ENCODE measurements around the gene NCAPH2.
A peak's percentile ranks its signal among the peaks of the same experiment; 100 is the strongest.

The NCAPH2 gene

DNA sequence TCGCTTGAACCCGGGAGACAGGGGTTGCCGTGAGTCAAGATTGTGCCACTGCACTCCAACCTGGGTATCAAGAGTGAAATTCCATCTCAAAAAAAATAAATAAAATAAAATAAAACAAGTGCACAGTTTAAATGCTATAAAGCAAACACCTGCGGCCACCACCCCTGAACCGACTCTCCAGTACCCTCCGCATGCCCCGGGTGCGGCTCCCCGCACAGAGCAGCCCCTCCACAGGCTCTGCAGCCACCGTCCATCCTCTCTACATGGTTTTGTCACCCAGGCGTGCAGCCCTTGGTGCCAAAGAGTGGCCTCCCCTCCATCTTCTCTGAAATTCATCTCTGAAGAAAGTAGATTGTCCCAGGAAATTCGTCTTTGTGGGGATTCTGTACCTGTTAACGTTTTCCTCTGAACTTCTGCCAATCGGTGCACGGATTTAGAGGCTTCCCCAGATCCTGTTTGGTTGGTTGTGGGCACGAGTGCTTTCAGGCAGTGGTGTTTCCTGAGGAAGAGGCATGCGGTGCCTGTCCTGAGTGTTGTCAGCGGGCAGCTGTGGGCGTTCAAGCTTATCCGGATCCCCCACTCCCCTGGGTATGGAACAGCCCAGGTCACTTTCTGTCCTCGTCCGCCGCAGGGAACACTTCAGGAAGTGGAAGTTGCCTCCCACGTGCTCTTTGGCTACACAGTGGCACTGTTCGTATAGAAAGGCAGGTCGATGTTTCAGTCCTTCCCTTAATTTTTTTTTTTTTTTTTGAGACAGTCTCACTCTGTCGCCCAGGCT is 17.3 kb upstream of the NCAPH2 start:
- no peak for DNase-seq (ENCODE audit: low read depth in 2 of 2)

DNA sequence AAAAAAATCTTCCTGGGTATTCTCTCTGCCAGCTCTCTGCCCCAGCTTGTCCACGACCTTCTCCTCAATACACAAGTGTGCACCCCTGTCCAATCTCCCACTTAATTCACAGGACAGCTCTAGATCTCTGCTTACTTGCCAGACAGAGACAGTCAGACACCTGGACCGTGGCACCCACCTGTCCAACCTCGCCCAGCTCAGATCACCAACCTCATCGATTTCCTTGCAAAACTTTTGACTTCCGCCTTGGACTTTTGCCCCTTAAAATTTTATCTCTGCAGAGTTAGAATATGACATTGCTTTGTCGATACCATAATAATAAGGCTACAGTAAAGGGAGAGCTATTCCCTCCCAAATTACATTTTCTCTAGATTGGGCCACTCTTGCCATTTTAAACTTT is 10.9 kb upstream of the NCAPH2 start:
- no peak for DNase-seq (ENCODE audit: low read depth in 2 of 2)

DNA sequence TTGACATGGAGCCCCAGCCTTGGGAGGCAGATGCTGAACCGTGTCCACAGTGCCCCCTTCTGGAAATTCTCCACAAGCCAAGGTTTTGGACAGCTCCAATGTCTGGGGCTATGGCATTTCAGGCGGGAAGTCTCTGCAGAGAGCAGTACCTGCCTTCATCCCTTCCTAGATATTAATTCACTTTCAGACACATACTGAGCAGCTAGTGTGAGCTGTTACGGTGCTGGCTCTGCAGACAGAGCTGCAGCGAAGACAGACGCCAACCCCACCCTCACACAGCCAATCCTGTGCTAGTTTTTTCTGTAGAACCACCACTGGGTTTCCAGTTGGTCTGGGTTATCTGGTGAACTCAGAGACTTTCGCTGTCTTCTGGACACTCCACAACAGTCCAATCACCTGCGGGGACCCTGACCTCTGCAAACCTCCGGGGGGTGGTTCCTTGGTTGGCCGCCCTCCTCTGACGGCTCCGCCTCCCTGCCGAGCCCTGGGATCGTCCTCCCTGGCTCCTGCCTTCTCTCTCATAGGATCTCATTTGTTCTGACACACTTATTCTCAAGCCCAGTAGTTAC is 9.6 kb upstream of the NCAPH2 start:
- peak; percentile 51 to 58 for DNase-seq (ENCODE audit: low read depth in 2 of 2)

DNA sequence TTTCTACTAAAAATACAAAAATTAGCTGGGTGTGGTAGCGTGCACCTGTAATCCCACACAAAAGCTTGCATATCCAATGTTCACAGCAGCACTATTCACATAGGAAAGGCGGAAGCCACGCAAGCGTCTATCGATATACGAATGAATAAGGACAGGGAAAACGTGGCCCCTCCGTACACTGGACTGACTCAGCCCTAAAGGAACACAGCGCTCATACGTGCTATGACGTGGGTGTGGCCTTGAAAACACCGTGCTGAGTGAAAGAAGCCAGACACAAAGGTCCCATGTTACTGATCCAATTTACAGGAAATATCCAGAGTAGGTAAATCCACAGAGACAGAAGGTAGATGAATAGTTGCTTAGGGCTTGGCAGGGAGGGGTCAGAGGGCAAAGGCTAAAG is 7.6 kb upstream of the NCAPH2 start:
- DNase-seq (ENCODE audit: low read depth in 2 of 2), result no peak

DNA sequence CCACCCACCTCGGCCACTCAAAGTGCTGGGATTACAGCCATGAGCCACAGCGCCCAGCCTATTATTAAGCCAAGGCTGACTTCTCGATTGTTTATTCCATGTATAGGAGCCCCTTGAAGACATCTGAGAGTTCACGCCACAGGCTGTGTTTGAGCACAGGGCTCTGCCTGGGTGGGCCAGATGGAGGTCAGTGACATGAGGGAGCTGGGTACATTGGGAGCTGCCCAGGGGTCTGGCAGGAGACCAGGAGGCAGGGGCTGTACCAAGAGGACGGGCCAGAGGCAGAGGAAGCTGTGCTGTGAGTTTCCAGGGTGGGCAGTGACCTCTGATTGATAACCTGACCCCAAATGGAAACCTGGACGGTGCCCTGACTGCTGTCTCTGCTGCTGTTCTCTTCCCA is 5.9 kb upstream of the NCAPH2 start:
- DNase-seq (ENCODE audit: low read depth in 2 of 2), result no peak

DNA sequence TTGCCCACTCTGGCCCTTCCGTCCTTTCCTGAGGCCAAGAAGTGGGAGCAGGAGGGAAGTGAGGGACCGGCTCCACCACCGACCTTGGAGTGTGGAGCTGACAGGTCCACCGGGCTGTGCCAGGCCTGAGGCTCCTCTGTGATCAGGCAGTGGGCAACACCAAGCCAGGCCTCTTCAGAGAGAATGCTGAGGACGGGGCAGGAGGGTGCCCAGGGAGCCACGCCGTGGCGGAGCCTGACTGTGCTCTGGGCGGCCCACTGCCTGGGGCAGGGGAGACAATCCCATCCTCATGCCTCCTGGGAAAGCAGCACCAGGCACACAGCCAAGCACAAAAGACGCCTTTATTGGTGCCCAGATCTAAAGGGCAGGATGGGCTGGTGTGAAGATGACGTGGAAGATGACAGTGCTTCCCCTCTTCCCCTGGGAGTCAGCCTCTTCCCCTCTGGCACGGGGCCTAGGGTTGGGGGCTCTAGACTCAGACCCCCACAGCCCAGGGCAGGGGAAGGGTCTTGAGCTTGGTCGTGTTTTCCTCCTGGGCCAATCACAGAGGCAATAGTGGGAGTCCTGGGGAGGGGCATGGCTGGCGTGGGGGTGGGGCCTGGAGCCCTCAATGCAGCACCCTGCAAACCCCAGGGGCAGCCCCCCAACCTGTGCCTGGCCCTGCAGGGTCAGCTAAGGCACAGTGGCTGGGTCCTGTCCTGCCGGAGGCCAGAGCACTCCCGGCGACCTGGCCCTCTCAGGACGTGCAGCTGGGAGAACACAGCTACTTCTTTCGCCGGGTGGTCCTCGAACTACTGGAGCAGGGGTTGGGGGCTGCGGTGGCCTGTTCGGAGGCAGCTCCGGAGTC is 5.2 kb upstream of the NCAPH2 start:
- no peak for DNase-seq (ENCODE audit: low read depth in 2 of 2)

DNA sequence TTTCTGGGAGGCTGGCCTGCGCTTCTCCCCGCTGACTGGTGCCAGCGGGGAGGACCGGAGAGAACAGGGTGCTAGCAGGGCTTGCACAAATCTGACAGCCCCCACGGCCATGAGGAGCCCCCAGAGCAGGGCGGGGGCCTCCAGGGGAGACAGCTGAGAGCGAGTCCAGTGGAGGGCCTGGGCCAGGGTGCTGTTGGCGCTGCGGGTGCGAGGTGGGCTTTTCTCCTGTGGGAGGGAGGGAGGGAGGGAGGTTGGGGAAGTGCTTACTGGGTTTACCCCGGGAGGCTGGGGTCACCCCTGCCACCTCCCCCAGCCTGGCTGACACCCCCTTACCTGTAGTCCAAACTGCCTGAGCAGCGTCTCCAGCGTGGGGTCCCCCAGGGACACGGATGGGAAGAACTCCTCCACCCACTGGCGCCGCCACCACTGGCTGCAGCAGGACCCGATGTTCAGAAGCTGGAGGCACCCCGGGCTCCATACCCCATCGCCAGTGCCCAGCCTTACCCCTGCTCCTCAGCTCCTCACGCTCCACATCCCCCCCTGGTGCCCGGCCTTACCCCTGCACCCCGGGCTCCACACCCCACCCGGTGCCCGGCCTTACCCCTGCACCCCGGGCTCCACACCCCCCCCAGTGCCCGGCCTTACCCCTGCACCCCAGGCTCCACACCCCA is 4.4 kb upstream of the NCAPH2 start:
- no peak for DNase-seq (ENCODE audit: low read depth in 2 of 2)

DNA sequence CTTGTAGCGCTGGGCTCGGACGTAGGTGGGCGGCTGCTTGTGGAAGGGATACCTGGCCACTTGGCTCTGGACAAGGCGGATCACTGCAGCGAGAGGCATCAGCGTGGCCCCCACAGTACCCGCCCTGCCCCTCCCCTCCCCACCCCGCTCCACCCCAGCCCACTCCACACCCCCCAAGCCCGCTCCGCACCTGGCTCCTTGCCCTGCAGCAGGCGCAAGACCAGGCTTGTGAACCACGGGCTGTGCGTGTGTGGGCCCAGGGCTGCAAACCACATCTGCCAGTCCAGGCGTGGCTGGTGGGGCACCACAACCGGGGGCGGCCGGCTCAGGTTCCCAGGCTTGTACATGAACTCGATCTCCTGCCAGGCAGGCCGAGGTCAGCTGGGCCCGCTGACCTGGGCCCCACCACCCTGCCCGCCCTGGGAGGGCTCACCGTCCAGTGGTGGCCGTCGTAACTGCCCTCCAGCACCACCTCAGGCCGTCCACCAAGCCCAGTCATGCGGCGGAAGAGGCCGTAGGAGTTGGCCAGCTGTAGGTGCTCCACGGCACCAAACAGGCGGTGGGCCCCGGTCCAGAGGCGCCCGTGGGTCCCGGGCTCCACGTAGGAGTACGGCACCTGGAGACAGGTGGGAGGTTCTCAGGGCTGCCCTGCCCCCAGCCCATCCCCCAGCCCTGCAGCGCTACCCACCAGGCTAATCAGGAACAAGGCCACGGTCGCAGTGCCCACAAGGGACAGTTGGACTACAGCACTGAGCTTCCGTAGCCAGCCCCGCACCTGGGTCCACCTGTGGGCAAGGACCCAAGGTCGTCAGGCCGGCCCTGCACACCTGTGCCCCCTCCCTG is 3.4 kb upstream of the NCAPH2 start:
- no peak for DNase-seq (ENCODE audit: low read depth in 2 of 2)

DNA sequence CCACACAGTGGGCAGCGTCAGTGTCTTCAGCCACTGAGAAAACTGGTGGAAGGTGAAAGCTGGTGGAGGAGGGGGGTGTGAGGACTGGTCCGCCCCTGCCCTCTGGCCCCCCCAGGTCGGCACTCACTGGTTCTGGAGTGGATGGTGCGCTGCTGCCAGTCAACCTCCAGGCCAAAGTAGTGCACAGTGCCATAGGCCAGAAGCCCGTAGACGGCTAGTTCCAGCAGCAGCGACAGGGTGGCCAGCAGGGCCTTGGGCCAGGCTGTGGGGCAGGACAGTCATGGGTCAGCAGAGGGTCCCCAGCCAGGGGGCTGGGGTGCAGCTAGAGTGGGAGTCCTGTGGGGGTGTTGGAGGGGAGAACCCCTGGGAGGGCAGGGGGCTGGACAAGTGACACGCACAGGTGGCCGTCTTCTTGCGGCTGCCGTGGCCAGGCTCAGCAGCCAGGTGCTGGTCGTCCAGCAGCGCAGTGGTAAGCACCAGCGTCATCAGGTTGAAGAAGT is 2.7 kb upstream of the NCAPH2 start:
- no peak for DNase-seq (ENCODE audit: low read depth in 2 of 2)

DNA sequence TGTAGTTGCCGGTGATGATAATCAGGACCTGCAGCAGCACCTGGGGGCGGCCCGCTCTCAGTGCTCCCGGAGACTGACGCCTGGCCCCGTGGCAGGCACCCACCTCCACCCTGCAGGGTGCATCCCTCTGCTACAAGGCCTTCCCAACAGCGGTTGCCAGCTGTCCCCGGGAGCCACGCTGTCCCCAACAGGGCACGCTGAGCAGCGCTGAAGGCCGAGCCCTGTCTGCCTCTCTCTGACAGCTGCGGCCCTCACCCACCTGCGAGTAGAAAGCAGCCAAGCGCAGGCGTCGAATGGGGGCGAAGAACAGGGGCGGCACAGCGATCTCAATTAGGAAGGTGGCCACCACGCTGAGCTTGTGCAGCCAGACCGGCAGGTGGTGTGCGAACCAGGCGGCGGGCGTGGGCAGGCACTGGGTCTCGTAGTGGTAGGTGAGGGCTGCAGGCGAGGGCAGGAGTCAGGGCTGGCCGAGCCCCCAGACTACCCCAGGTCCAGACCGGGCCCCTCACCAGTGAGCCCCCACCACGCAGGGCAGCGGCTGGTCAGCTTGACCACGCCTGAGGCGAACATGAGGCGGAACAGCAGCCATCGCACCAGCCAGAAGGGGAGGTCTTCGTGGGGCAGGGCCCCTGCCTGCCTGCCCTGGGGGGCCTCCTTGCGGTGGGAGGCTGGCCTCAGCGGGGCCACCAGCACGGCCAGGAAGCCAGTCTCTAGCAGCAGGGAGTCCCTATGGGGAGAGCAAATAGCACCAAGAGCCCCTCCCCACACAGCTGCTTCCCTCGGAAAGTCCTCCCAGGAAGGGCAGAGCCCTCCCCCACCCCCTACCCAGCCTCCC is 2.0 kb upstream of the NCAPH2 start:
- DNase-seq (ENCODE audit: low read depth in 2 of 2), result no peak

DNA sequence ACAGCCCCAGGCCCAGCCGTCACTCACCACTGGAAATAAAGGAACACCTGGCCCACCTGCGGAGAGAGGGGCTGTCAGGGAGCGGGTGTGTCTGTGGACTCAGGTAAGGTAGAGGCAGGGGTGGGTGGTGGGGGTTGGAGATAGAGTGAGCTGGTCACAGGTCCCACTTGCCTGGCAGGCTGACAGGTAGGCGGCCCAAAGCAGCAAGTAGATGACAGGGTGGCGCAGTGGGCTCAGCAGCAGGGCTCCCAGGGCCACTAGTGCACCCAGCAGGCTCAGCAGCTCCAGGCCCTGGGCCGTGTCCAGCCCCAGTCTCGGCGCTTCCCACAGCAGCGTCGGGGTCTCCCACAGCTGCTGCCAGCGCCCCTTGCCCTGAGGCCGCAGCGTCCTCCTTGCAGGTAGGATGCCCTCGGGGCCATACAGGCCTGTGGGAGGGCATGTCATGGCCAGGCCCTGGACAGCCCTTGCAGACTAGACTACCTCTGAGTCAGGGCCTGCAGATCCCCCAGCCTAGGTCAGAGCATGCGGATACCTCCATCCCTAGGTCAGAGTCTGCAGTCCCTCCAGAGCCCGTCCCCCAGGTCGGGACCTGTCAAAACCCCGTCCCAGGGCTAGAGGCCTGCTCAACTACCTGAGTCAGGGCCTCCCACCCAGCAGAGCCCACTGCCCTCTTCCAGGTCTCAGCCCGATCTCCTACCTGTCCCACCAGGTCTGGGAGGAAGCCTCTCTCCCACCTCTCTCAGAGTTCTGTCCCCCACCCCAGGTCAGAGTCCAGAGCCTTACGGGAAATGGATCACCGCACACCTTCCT is 1.2 kb upstream of the NCAPH2 start:
- DNase-seq (ENCODE audit: low read depth in 2 of 2), result no peak

DNA sequence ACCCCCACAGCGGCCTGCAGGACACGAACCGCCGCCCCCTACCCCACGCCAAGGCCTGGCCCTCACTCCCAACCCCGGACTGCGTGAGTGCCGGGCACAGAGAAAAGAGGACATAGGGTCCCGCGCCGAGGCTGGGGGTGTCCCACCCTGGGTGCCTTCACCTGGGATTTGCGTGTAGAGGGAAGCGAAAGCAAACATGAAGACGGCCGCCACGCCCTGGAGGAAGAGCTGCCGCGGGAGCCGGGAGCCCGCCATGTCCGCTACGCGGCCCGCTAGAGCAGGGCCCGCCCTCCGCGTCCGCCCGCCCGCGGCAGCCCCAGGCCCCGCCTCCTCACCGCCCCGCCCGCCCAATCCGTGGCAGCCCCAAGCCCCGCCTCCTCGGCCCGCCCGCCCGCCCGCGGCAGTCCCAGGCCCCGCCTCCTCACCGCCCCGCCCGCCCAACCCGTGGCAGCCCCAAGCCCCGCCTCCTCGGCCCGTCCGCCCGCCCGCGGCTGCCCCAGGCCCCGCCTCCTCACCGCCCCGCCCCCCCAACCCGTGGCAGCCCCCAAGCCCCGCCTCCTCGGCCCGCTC is 518 bp upstream of the NCAPH2 start, which contains the start of gene LMF2:
LMF2 (minus strand) TSS at position 282 of the 570 bp plus-strand sequence; CDS start at position 255, 27 bp downstream.
- DNase-seq (ENCODE audit: low read depth in 2 of 2), result peak; percentile 90 to 94

DNA sequence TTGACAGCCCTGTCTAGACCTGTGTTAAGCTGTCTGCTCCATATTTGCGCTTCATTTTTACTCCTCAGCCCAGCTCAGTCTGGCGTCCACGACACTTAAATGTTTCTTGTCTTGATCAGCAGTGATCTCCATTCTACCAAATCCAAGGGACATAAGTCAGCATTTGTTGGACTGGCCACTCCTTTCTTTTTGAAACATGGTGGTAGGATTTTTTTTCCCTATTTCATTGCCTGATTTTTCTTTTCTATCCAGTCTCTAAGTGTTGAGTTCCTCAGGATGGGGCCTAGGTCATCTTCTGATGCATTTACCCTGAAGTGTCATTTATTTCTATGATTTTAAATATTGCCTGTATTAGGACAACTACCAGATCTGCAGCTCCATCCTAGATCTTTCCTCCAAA is 873 bp downstream of the NCAPH2 start:
- no peak for DNase-seq (ENCODE audit: low read depth in 2 of 2)

DNA sequence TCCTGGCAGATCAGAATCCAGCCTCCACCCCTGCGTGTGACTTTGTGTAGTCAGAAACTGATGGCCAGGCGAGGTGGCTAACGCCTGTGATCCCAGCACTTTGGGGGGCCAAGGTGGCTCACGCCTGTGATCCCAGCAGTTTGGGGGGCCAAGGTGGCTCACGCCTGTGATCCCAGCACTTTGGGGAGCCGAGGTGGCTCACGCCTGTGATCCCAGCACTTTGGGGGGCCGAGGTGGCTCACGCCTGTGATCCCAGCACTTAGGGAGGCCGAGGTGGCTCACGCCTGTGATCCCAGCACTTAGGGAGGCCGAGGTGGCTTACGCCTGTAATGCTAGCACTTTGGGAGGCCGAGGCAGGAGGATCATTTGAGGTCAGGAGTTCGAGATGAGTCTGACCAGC is 5.2 kb downstream of the NCAPH2 start:
- DNase-seq (ENCODE audit: low read depth in 2 of 2), result no peak

DNA sequence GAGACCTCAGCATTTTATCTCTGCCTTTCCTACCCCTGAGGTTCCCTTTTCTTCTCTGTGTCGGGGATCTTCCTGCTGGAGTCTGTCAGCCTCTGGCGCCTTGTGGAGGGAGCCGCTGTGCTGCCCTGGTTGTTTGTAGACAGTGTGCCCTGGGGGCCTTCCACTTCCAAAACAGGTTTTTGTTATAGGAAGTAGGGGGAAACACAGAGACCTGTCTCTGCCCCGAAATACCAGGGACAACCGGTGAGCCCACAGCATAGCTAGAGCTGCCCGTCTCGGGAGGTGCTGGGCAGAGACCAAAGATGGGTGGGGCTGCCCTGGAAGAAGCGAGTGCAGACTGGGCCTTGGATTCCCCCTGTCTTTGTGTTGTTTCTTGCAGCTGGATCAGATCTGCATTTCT is 8.0 kb downstream of the NCAPH2 start:
- DNase-seq (ENCODE audit: low read depth in 2 of 2), result no peak

DNA sequence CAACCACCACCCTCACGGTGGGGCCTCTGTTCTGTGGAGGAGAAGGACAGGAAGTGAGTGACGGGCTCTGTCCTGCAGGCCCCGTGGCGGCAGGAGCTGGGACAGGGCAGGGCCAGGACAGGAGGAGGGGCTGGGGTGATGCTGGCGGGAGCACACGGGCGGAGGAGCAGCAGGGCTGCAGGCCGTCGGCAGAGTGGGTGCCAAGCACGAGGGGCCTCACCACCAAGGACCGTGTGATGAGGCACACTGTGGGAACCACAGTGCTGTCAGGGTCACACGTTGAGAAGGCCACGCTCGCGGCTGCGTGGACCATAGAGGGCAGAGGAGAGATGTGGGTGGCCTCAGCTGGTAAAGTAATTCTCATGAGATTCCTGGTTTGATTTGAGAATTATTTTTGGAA is 8.9 kb downstream of the NCAPH2 start:
- DNase-seq (ENCODE audit: low read depth in 2 of 2), result no peak

DNA sequence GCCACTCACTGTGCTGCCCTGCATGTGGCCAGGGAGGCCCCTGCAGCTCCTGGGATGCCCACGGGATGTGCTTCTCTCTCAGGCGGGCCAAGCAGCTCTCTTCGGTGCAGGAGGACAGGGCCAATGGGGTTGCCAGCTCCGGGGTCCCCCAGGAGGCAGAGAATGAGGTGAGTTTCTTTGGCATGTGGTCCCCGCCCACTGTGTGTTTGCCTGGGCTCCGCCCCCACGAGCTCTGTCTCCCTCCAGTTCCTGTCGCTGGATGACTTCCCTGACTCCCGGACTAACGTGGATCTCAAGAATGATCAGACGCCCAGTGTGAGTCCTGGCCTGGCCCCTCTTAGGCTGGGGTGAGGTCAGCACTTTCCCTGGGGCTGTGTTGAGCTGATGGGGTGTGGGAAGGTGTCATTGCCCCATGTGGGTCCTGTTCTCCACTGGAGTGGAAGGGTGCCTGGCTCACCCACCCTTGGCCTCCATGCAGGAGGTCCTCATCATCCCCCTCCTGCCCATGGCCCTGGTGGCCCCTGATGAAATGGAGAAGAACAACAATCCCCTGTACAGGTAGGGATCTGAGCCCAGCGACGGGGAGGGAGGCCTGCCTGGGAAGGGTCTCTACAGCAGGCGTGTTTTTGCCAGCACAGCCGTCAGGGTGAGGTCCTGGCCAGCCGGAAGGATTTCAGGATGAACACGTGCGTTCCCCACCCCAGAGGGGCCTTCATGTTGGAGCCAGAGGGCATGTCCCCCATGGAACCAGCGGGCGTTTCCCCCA is 9.7 kb downstream of the NCAPH2 start:
- DNase-seq (ENCODE audit: low read depth in 2 of 2), result no peak

DNA sequence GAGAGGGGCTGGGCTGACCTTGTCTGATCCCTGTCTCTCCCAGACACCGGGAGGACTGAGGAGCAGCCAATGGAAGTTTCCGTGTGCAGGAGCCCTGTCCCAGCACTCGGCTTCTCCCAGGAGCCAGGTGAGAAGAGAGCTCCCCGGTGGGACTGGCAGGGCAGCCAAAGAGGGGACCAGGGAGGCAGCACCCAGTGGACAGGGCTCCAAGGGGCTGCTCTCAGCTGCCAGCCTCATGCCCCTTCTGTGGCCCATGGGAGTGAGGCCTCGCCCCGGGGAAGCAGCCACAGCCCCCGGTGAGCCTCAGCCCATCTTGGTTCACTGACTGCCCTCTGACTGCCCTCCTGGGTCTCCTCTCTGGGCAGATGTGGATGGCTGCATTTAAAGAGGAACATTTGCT is 10.6 kb downstream of the NCAPH2 start:
- DNase-seq (ENCODE audit: low read depth in 2 of 2), result no peak

Data from stimulated activated CD8-positive, alpha-beta memory T cell treated with anti-CD3 and anti-CD28 coated beads, Interleukin-2, amount 100 ng/mL, for 48 hours (primary cell).